ENCODE measurements around the gene DHRS11. TPM values are rescaled to one million over a fixed set of nuclear protein-coding genes. Genes with fewer than 3 reads are reported as not detected.

Gene DHRS11
- total and polyA plus RNA-seq, 8 donors, result 8.5 to 339 (median 11.5) TPM

DNA sequence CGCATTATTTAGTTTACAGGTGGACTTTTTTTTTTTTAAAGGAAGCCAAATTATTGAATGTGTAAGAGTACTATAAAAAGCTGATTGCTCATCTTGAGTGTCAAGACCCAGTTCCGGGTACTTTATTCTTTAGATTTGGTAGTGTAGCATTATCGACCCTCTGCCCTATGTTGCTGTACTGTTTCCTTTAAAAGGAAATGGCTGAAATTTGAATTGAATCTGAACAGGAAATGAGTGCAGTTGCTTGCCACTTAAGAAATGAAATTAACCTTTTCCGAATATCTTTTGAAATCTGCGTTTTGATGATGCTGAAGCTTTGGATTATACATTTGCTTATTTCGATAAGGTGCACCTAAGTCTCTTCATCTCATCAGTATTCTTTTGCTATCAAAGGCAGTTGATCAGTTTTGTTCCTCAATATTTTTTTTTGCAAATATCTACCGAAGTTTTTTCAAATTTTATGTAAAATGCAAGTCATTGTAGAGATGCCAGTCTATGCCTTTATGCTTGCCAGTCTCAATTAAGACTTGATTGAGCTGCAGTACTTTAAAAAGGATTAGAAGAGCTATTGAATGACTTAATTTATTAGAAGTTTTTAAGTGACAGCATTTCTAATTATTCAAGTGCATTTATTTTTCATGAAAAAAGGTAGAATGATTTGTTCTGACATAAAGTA is 45.1 kb upstream of the DHRS11 start:
- Histone ChIP-seq H3K36me3 (peaks cover 0 to 3% (median 0%) of the 10 kb centered on the region in 4 donors), H3K4me1 (peaks cover 41 to 72% (median 59%) of the 10 kb centered on the region in 4 donors), H3K9me3 (no peaks in the 10 kb centered on the region), H3K4me3 (peak overlapping the region; percentile 70 to 100 (median 94)), H3K27ac (peak overlapping the region in 4 of 5 donors; percentile 99 to 100 (median 100)), H3K27me3 (no peaks in the 10 kb centered on the region)
- WGBS, 5 donors, result 4 to 15% (median 8%) methylated on average over 7 of the region's 7 CpGs
- no peak for TF ChIP-seq EP300 (IDR thresholded peaks at IDR 0.05)
- no peak for TF ChIP-seq POLR2AphosphoS5 (IDR thresholded peaks at IDR 0.05)
- TF ChIP-seq POLR2A (IDR thresholded peaks at IDR 0.05), result no peak
- TF ChIP-seq, protein P1, sequence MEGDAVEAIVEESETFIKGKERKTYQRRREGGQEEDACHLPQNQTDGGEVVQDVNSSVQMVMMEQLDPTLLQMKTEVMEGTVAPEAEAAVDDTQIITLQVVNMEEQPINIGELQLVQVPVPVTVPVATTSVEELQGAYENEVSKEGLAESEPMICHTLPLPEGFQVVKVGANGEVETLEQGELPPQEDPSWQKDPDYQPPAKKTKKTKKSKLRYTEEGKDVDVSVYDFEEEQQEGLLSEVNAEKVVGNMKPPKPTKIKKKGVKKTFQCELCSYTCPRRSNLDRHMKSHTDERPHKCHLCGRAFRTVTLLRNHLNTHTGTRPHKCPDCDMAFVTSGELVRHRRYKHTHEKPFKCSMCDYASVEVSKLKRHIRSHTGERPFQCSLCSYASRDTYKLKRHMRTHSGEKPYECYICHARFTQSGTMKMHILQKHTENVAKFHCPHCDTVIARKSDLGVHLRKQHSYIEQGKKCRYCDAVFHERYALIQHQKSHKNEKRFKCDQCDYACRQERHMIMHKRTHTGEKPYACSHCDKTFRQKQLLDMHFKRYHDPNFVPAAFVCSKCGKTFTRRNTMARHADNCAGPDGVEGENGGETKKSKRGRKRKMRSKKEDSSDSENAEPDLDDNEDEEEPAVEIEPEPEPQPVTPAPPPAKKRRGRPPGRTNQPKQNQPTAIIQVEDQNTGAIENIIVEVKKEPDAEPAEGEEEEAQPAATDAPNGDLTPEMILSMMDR (IDR thresholded peaks at IDR 0.05), result no peak
- intact Hi-C loops (cut with DNase I; ENCODE audit: low total_unique reads), result no loop called here
- DNase-seq, result no peak

DNA sequence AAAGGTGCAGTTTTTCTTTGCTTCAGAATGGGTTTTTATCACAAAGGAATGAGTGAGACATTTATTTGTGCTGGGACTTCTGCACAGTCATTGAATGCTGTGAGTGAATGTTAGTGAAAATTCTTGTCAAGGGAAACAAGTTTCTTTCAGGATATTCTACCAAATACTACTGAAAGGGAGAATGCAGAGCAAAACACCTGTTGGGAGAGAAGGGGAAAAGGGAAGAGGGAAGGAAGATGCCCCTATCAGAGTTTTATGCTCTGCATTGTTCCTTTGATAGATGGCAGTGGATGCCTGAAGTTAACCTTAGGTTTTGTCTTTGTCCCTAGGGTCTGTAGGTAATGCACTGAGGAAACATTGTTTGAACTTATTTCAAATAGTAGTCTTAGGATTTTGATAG is 43.9 kb upstream of the DHRS11 start:
- intact Hi-C loops (cut with DNase I; ENCODE audit: low total_unique reads), result no loop called here
- peaks cover 0 to 3% (median 0%) of the 10 kb centered on the region in 4 donors for H3K36me3 ChIP-seq
- peak overlapping the region in 3 of 5 donors; percentile 14 to 99 (median 58) for H3K27ac ChIP-seq
- peaks cover 41 to 80% (median 64%) of the 10 kb centered on the region in 4 donors for H3K4me1 ChIP-seq
- no peaks in the 10 kb centered on the region for H3K9me3 ChIP-seq
- no peaks in the 10 kb centered on the region for H3K27me3 ChIP-seq
- no peak for DNase-seq
- H3K4me3 ChIP-seq, result peak overlapping the region in 2 of 4 donors; percentile 70 to 90
- no peak for TF ChIP-seq POLR2AphosphoS5 (IDR thresholded peaks at IDR 0.05)

DNA sequence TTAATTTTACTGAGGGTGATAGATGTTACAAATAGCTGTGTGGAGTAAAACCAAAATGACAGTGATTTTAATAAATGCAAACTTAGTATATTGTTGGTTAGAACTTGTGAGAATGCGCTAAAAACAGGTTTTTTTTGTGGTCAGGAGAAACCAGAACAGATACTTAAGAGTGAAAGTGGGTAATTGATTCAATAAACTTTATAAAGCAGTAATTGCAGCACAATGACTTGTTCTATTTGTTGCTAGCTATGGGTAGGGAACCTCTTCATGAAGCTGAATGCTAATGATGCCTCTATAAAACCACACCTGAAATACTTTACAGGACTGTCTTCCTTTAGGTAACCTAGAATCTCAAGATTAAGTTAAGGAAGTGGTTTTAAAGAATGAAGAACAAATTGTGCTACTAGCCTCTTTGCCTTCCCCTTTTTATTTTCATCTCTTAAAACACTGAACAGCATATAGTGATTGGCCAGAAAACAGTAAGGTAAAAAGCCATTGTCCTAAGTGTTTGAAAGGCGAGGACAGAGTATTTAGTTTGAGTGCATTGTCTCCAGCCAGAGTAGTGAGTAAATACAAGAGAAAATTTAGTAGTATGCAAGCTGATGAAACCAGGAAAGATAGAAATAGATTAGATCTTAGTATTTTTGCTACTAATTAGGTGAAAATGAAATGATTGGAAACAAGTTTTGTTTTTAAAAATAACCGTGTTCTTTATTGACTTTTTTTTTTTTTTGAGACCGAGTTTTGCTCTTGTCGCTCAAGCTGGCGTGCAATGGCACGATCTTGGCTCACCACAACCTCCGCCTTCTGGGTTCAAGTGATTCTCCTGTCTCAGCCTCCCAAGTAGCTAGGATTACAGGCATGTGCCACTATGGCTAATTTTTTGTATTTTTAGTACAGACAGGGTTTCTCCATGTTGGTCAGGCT is 40.9 kb upstream of the DHRS11 start:
- TF ChIP-seq POLR2A (IDR thresholded peaks at IDR 0.05), result no peak
- TF ChIP-seq POLR2AphosphoS5 (IDR thresholded peaks at IDR 0.05), result no peak
- TF ChIP-seq, protein P1 (IDR thresholded peaks at IDR 0.05), result no peak
- no peak for TF ChIP-seq EP300 (IDR thresholded peaks at IDR 0.05)
- no peak for DNase-seq
- H3K27me3 ChIP-seq, result no peaks in the 10 kb centered on the region
- H3K4me1 ChIP-seq, result peaks cover 35 to 94% (median 65%) of the 10 kb centered on the region in 4 donors
- intact Hi-C loops (cut with DNase I; ENCODE audit: low total_unique reads), result no loop called here
- WGBS, 5 donors, result 78 to 82% (median 80%) methylated on average over 8 of the region's 8 CpGs
- H3K36me3 ChIP-seq, result peaks cover 1 to 16% (median 11%) of the 10 kb centered on the region in 4 donors
- no peaks in the 10 kb centered on the region for H3K9me3 ChIP-seq
- H3K4me3 ChIP-seq, result no peak overlapping the region
- peak overlapping the region in 3 of 5 donors; percentile 4 to 61 (median 15) for H3K27ac ChIP-seq

DNA sequence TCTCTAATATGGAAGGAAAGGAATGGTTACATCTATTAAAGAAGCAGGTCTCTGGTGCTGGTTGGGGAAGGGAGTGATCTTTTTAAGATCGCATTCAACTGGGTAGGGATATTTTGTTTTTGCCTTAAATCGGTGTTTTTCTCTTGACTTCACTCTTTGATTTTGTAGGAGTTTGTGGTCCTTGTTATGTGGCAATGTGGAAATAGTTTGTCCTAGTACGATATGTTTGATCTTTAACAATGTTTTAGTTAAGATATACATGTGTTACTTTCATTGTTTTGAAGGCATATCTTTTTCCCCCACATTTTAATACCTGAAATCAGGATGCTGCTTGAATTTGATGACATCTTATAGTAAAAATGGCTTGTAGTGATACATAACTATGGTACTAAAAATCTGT is 38.2 kb upstream of the DHRS11 start:
- intact Hi-C loops (cut with DNase I; ENCODE audit: low total_unique reads), result no loop called here
- WGBS, 5 donors, result 66 to 83% (median 80%) methylated on average over 3 of the region's 3 CpGs

More for the DNA sequence above, 38.2 kb upstream of the DHRS11 start:
- H3K27ac ChIP-seq, result no peak overlapping the region
- no peaks in the 10 kb centered on the region for H3K9me3 ChIP-seq
- H3K4me1 ChIP-seq, result peaks cover 8 to 73% (median 39%) of the 10 kb centered on the region in 4 donors
- TF ChIP-seq EP300 (IDR thresholded peaks at IDR 0.05), result no peak
- TF ChIP-seq POLR2A (IDR thresholded peaks at IDR 0.05), result no peak
- TF ChIP-seq, protein P1 (IDR thresholded peaks at IDR 0.05), result no peak
- TF ChIP-seq POLR2AphosphoS5 (IDR thresholded peaks at IDR 0.05), result no peak
- H3K27me3 ChIP-seq, result no peaks in the 10 kb centered on the region
- H3K4me3 ChIP-seq, result no peak overlapping the region
- H3K36me3 ChIP-seq, result peaks cover 19 to 43% (median 38%) of the 10 kb centered on the region in 4 donors
- DNase-seq, result no peak
